ENCODE measurements around the gene GID8.

The GID8 gene

DNA sequence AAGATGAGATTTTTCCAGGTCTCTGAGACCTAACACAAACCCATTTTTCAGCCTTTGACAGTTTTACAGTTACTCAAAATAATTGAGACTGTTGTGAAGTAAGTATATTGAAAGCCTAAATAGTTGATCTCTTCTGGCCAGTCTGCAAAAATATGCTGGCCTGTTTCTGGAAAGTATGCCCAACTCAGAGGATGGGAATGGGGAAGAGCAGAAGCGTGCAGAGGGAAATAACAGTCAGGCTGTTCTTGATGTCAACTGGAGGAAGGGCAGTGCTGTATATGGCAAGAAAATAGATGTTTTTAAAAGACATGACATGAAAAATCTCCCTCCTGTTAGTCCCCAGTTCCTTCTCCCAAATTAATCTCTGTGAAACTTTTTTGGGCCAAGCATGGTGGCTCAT, 3.8 kb downstream of the GID8 start:
- DNase-seq (ENCODE audit: low spot score) = no peak

DNA sequence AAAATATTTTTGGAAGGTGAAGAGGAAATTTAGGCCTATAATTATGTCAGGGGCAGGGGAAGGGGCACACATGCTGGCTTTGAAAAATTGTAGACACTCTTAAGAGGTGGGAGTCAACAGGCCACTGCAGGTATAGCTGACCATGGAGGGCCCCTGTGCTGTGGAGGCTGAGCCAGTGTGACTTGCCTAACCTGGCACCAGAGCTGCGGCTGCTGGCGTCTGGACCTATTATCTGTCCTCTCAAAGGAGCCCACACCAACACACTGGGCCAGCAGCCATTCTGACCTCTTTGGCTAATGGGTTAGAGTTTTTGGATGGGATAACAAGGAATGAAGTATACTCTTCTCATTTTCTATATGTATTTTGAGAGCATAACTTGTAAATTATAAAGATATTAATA, 4.5 kb downstream of the GID8 start:
- DNase-seq (ENCODE audit: low spot score) = no peak

DNA sequence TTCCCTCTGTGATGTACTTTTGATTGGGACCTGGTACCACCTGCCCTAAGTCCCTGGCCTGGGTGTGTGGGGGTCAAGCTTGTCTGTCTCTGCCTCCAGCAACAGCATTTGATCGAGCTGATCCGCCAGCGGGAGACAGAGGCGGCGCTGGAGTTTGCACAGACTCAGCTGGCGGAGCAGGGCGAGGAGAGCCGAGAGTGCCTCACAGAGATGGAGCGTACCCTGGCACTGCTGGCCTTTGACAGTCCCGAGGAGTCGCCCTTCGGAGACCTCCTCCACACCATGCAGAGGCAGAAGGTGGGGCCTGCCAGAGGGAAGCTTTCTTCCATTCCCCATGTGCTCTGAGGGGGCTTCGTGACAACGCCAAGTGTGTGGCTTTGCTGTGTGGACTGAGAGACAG, 5.4 kb downstream of the GID8 start:
- DNase-seq (ENCODE audit: low spot score) = no peak

DNA sequence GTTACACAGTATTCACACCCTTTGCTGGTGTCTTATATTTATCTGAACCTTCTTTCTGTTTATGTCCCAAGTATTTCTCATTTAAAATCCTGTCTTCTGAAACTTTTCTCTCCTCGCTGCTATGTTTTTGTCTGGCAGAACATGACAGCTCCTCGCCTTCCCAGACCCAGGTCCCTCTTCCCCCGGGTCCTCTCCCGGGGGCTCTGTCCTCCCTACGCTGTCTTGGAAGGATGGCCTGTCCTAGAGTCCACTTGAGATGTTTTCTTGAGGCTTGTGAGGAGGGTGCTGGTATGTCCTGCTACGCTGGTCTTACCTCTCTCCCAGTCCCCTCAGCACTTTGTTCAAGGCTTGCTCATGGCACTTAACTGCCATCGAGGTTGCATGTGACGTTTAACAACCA, 6.2 kb downstream of the GID8 start:
- no peak for DNase-seq (ENCODE audit: low spot score)

DNA sequence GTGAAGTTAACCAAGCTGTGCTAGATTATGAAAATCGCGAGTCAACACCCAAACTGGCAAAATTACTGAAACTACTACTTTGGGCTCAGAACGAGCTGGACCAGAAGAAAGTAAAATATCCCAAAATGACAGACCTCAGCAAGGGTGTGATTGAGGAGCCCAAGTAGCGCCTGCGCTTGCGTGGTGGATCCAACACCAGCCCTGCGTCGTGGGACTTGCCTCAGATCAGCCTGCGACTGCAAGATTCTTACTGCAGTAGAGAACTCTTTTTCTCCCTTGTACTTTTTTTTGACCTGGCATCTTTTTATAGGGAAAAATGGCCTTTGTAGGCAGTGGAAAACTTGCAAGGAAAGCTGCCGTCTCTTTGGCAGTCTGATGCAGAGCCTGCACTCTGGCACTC, 6.8 kb downstream of the GID8 start:
- DNase-seq (ENCODE audit: low spot score) = no peak

DNA sequence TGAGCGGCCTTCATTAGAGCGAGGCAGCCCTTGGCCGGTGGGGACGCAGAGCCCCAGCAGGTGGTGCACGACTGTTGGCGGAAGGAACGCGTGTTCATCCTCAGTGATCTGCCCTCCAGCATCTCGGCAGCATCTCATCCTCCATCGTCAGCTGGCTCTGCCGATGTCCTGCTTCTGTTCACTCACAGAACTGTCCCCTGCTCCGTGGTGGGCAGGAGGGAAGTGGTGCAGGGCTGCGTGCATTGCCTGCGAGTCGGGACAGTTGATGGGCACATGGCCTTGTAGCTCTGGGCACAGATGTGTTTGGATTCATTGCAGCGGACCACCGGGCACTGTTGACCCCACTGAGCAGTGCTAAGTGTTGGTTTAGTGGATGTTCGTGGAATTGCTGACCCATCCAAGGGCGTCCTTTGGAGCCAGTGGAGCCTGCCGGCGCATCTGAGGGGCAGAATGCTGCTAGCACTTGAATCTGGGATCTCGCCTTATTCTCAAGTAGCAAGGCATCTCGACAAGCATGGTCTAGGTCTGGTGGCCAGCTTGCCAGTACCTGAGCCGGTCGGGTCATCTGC, 7.9 kb downstream of the GID8 start:
- DNase-seq (ENCODE audit: low spot score) = no peak

DNA sequence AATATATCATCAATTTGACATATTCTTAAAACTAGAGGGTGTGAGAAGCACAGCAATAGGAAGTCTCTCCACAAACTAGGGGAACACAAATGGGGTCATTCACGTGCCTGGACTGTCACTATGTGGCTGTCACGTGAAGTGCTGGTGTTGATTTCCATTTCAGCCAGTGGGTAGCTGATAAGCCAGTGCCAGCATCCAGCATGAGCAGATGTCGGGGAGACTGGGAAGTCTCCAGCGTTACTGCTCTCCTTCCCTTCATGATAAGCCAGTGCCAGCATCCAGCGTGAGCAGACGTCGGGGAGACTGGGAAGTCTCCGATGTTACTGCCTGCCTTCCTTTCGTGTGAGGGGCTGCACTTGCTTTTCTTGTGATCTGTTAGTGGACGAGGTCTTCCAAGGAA, 9.0 kb downstream of the GID8 start:
- DNase-seq (ENCODE audit: low spot score) = no peak

DNA sequence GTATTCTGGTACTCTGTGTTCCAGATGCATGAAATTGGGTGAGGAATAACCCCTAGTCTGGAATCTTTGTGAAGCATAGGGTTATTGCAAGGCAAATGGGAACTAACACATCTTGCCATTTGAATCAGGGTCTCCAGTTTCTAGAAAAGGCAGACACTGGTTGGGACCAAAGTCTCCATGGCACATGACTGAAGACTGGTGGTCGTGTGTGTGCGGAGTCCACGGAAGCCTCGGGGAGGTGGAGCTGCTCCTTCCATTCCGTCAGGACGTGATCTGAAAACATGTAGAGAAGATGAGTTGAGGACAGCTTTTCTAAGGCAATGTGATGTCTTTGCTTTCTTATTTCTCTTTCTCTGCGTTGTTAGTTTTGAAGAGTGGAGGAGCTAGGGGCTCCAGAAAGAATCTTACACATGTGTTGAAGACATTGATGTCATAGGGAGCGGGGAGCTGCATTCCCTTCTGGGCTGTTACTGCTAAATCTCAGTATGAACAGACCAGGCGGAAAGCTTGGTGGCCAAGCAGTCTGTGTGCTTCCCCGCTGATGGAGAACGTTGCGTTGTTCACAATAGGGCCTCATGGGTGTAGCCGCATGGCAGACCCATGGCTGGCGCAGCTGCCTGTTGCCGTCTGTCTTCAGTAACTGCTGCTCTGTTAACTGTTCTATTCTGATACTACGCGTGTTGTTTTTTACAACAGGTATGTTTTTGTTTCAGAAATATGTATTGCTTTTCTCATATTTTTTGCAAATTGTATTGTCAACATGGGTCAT, 9.8 kb downstream of the GID8 start:
- no peak for DNase-seq (ENCODE audit: low spot score)

DNA sequence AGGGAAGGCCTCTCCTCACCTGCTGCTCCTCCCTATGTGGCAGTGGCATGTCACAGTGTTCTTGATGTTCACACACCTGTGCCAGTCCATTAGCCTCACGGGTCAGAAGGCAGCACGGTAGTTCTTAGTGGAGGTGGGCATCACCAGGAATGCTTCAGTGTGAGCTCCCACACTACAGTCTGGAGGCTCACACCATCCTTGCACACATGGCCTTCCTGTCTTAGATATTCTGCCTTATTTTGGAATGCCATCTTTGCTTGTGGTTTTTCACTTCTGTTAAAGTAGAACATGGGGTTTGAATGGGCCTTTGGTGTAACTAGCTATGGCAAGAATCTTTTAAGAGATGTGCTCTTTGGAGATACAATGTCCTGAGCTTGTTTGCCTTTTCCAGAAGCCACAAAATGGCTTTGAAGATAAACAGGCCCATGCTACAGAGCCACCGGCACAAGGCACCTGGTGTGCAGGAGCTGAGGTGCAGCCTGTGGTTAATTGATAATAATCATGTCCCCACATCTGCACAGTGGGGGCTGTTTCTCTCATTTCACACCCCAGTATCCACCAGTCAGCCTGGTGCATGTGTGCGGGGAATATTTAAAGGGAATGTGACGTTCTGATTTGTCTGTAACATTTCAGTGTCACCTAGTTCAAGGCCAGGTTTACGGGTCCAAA, 11.3 kb downstream of the GID8 start:
- DNase-seq (ENCODE audit: low spot score) = no peak

DNA sequence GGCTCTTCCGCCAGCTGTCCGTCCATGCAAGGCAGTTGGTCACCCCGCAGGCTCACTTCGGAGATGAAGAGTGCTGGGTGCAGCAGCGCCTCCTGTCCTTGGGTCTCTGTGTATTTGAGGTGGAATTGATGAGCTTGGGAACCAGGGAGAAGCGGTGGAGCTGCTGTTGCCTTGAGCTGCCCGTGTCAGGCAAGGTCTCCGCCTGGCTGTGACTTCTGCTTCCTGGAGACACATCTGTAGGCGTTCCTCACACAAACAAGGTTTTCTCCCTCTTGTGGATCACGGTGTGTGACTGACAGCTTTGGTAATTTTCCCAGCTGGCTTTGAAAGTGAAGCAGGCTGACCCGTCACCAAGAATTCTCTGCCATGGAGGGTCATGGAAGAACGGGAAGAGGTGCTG, 12.0 kb downstream of the GID8 start:
- DNase-seq (ENCODE audit: low spot score) = no peak

DNA sequence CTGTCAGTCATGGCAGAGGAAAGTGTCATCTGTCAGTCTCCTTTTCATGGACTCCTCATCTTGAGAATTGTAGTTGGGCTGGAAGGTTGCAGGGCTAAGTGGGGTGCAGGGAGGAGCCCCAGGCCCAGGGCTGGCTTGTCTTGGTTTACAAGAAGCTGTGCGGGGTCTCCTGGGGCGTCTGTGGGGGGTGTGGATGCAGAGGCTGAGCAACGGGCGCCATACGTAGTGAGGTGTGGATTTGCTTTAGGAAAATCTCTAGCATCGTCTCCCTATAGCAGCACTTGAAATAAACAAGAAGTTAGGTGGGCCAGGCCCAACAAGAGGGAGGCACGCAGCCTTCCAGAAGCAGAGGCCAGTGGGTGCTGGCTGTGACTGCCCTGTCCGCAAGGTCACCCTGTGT, 12.8 kb downstream of the GID8 start:
- no peak for DNase-seq (ENCODE audit: low spot score)

DNA sequence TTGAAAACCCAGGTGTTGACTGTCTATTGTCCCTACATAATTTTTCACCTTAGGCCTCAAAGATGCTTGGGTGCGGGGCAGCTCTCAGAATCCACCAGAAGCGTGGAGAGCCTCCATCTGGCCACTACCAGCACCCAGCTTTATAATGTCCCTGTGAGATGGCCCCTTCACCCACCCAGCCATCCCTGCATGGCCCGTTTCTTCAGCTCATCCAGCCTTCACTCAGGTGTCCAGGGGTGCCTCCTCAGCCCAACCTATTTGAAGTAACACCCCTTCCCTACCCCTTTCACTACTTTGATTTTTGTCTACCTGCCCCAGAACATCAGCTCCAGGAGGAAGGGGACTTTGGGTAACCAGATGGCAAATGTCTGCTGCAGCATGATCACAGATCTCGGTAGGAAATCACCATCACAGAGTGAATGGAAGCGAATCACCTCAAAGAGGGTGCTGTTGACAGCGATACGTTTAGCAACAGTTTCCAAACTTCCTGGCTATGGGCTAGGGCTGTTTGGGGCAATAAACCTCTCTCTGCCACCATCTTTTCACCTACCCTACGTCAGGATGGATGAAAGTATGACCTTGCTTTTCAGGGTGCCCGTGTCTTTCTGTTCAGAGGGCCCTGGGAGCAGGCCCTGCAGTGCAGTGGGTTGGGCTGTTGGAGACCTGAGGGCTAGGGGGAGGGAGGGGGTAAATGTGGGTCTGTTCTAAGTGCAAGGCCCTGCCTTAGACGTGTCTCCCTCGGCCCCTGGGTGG, 13.4 kb downstream of the GID8 start:
- no peak for DNase-seq (ENCODE audit: low spot score)

DNA sequence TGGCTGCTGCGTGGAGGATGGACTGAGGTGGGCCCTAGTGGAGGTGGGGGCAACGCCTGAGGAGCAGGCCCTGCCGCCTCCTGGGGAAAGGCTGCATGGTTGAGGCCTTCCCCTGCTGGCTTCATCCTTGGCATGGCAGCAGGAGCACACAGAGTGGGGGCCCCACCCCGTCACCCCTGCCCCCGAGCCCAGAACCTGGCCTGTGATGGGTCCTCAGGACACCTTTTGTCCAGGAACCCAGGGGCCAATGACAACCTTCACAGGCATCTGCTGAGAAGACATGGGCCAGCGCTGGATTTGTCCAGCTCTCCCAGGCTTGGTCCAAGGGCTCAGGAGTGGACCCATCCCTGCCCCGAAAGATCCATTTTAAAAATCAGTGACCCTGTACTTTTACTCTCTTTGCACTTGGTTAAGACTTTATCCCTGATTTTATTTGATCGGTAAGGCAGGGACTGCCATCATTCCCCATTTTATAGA, 14.0 kb downstream of the GID8 start:
- DNase-seq (ENCODE audit: low spot score) = no peak

DNA sequence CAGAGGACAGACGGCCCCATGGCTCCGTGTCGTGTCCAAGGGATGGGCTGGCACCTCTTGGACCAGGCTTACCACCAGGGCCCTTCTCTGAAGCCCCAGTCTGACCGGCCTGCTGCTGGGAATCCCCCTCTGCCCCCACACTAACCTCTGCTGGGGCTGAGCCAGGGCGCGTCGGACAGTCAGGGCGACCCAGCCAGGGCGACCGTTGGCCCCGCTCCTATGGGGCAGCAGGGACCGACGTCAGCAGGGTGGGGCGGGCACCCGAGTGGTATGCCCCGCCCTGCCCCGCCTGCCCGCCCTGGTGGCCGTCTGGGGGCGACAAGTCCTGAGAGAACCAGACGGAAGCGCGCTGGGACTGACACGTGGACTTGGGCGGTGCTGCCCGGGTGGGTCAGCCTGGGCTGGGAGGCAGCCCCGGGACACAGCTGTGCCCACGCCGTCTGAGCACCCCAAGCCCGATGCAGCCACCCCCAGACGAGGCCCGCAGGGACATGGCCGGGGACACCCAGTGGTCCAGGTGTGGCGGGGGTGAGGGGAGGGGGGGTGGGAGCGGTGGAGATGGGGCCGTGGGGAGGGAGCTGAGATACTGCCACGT, 14.5 kb downstream of the GID8 start, which contains the start of gene SLC17A9:
TSS of gene SLC17A9 (plus strand) at position 337 of the 595 bp plus-strand sequence. CDS start at position 459, 122 bp downstream.
- DNase-seq (ENCODE audit: low spot score) = no peak

DNA sequence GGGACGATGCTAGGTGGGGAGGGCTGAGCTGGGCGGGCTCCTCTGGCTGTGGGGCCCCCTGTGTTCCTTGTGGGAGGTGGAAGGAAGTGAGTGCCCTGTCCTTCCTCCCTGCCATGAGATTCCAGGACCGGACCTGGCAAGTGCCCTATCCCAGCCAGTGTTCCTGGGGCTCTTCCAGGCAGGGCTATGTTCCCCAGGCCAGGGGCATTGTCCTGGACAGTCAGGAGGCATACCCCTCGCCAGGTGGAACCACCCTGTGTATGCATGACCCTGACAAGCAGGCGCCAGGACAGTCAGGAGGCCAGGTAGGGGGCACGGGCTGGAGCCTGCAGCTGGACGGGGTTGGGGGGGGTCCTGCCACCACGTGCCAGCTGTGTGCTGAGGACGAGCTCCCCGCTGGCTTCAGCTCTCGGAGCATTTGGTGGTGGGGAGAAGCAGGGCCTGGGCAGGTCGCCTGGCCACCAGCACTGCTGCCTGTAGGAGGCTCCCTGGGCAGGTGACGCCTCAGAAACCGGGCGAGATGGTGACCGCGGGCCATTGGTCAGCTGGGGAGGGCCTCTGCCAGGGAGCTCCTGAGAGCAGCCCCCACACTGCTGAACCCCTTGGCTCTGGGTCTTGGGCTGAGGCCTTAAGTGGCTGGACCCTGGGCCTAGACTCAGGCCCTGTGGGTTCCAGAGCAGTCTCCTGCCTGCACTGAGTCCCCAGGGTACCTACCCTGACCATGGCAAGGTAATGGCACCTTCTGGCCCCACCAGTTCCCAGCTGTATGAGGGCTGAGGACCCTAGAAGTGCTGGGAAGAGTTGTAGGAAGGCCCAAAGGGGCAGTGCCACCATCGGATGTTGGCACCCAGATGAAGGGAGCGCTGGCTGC, 15.3 kb downstream of the GID8 start:
- DNase-seq (ENCODE audit: low spot score) = no peak

DNA sequence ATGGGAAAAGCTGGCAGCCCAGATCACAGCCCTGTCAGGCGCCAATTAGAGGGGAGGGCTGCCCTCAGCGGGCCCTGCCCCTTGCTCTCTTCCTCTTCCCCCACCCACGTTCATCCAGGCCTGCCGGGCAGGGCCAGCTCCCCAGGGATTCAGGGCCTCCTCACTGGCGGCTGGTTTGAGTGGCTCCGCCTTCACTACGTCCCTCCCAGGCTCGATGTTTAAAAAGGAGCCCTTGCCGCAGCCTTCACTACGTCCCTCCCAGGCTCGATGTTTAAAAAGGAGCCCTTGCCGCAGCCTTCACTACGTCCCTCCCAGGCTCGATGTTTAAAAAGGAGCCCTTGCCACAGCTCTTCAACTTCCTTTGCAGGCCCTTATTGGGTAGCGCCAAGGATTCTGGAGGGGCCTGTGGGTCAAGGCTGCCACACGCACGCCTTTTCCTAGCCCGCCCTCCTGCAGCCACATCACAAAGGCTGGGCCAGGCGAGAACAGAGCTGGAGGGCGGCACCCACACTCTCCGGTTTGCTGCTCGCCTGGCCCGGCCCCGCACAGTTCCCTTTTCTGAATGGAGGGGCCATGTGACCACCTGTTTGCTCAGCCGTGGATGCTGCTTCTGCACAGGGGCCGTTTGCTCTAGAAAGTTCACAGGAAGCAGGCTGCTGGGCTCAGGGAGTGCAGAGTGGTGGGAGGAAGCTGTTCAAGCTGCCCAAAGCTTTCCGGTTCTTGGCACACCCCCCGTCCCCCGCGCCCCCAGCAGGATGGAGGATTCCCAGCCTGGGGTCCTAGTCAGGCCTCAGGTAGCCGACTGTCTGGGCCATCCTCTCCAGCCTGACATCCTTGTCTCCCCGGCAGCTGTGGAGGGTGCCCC, 16.1 kb downstream of the GID8 start:
- peak; percentile 94 for DNase-seq (ENCODE audit: low spot score)

DNA sequence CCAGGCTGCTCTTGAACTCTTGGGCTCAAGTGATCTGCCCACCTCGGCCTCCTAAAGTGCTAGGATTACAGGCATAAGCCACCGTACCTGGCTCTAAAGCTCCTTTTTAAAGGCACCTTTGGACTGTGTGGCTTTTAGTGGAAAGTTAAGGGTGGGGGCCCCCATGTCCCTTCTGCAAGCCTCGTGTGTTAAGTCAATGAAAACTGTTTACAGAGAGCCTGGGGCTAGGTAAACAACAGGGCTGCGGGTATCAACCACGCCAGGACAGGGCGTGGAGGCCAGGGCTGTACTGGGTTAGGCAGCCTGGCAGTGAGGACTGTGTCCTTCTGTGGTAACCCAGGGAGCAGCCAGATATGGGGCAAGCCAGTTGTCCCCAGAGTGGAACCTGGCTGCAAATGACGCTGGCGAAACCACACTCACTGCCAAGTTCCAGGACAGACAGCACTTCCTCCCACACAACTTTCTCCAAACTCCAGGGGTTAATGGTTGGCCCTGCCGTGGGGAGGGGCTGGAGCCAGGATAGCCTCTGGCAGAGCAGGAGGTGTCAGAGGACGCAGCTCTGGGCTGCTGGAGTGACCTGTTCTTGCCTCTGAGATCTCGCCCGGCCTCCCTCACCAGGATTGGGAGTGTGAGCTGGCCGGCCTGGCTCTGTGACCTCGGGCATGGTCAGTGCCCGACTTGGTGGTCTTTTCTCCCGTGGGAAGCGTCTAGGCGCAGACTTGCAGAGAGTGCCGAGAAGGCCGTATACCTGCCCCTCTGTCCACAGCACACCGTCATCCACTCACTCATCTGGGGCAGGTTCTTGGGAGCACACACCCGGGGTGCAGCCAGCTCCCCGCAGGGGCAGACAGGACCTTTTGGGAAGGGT, 17.8 kb downstream of the GID8 start:
- no peak for DNase-seq (ENCODE audit: low spot score)

DNA sequence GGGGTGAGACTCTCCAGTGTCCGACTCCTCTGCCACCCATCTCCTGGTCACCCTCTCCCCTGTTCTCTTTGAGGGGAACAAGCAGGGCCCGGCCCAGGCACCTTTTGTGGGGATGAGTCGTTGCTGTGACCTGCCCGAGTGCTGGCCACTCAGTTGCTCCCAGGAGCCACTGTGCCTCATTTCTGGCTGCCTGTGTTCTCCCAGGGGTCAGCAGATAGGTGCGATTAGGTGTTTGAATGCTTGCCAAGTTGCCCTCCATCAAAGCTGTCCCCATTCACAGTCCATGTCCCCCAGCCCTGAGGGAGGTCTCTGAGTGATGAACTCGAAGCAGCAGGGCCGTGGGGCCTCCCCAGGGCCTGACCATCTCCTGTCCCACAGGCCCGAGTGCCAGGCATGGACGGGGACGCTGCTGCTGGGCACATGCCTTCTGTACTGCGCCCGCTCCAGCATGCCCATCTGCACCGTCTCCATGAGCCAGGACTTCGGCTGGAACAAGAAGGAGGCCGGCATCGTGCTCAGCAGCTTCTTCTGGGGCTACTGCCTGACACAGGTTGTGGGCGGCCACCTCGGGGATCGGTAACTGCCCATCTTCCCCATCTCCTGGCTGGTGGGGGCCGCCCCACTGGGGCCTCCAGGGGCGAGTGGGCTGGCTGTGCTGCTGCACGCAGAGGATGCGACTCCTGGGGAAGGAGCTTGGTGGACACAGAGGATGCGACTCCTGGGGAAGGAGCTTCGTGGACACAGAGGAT, 18.6 kb downstream of the GID8 start:
- no peak for DNase-seq (ENCODE audit: low spot score)
